ENCODE results near the gene RNF133. TPM values are rescaled to one million over a fixed set of nuclear protein-coding genes. Genes with fewer than 3 reads are reported as not detected.
"Not testable (repeated sequence)": the region's sequence is repeated elsewhere in the genome, so short reads cannot be mapped to it uniquely, and the experiment has no call there.

Gene RNF133
- total and polyA plus RNA-seq, 3 donors from 2014 or later: 11.1 to 53.6 (median 39.1) TPM

GRCh38 chr7:122686360-122686878, 12.5 kb downstream of the RNF133 start:
- no peak overlapping the region for H3K27ac ChIP-seq
- no peaks in the 10 kb centered on the region for H3K27me3 ChIP-seq
- TF ChIP-seq, protein P1, sequence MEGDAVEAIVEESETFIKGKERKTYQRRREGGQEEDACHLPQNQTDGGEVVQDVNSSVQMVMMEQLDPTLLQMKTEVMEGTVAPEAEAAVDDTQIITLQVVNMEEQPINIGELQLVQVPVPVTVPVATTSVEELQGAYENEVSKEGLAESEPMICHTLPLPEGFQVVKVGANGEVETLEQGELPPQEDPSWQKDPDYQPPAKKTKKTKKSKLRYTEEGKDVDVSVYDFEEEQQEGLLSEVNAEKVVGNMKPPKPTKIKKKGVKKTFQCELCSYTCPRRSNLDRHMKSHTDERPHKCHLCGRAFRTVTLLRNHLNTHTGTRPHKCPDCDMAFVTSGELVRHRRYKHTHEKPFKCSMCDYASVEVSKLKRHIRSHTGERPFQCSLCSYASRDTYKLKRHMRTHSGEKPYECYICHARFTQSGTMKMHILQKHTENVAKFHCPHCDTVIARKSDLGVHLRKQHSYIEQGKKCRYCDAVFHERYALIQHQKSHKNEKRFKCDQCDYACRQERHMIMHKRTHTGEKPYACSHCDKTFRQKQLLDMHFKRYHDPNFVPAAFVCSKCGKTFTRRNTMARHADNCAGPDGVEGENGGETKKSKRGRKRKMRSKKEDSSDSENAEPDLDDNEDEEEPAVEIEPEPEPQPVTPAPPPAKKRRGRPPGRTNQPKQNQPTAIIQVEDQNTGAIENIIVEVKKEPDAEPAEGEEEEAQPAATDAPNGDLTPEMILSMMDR (IDR thresholded peaks at IDR 0.05): no peak
- TF ChIP-seq POLR2A (IDR thresholded peaks at IDR 0.05): no peak
- no peaks in the 10 kb centered on the region for H3K9me3 ChIP-seq
- intact Hi-C loops (cut with DNase I; ENCODE audit: low total_unique reads): no loop called here
- H3K4me3 ChIP-seq: no peak overlapping the region
- 77 to 78% methylated on average over 10 of the region's 10 CpGs for WGBS, 2 donors
- no peaks in the 10 kb centered on the region for H3K36me3 ChIP-seq (ENCODE audit: low read depth, missing control alignments)
- DNase-seq: no peak
- H3K4me1 ChIP-seq: no peaks in the 10 kb centered on the region

- Histone ChIP-seq H3K4me3 (no peak overlapping the region), H3K9me3 (no peaks in the 10 kb centered on the region), H3K36me3 (ENCODE audit: low read depth, missing control alignments) (no peaks in the 10 kb centered on the region), H3K27me3 (no peaks in the 10 kb centered on the region), H3K4me1 (no peaks in the 10 kb centered on the region), H3K27ac (no peak overlapping the region)
- intact Hi-C loops (cut with DNase I; ENCODE audit: low total_unique reads): no loop called here
- TF ChIP-seq, protein P1 (IDR thresholded peaks at IDR 0.05): no peak
- TF ChIP-seq POLR2A (IDR thresholded peaks at IDR 0.05): no peak
- no peak for DNase-seq
- WGBS, 2 donors: 74 to 80% methylated on average over 2 of the region's 2 CpGs
These were observed 14.4 kb downstream of the RNF133 start for GRCh38 chr7:122684504-122684903.

- TF ChIP-seq, protein P1 (IDR thresholded peaks at IDR 0.05): no peak
- TF ChIP-seq POLR2A (IDR thresholded peaks at IDR 0.05): no peak
- DNase-seq: no peak
- intact Hi-C loops (cut with DNase I; ENCODE audit: low total_unique reads): no loop called here
- Histone ChIP-seq H3K27ac (no peak overlapping the region), H3K4me3 (no peak overlapping the region), H3K27me3 (no peaks in the 10 kb centered on the region), H3K4me1 (no peaks in the 10 kb centered on the region), H3K9me3 (no peaks in the 10 kb centered on the region), H3K36me3 (ENCODE audit: low read depth, missing control alignments) (no peaks in the 10 kb centered on the region)
- 76 to 78% methylated on average over 8 of the region's 8 CpGs for WGBS, 2 donors
These were observed 15.9 kb downstream of the RNF133 start for GRCh38 chr7:122682815-122683550.

DNA sequence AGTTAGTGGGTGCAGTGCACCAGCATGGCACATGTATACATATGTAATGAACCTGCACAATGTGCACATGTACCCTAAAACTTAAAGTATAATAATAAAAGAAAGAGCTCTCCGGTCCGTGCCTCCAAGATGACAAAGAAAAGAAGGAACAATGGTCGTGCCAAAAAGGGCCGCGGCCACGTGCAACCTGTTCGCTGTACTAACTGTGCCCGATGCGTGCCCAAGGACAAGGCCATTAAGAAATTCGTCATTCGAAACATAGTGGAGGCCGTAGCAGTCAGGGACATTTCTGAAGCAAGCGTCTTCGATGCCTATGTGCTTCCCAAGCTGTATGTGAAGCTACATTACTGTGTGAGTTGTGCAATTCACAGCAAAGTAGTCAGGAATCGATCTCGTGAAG, 17.7 kb downstream of the RNF133 start:
- H3K36me3 ChIP-seq (ENCODE audit: low read depth, missing control alignments); H3K4me1 ChIP-seq; H3K9me3 ChIP-seq; H3K4me3 ChIP-seq; intact Hi-C loops (cut with DNase I; ENCODE audit: low total_unique reads); H3K27ac ChIP-seq; H3K27me3 ChIP-seq; DNase-seq: not testable (repeated sequence)
- 94 to 95% methylated on average over 16 of the region's 16 CpGs for WGBS, 2 donors

- DNase-seq: no peak
- H3K27me3 ChIP-seq: no peaks in the 10 kb centered on the region
- TF ChIP-seq, protein P1 (IDR thresholded peaks at IDR 0.05): no peak
- no peak for TF ChIP-seq POLR2A (IDR thresholded peaks at IDR 0.05)
- H3K36me3 ChIP-seq (ENCODE audit: low read depth, missing control alignments): no peaks in the 10 kb centered on the region
- no peaks in the 10 kb centered on the region for H3K4me1 ChIP-seq
- intact Hi-C loops (cut with DNase I; ENCODE audit: low total_unique reads): no loop called here
- 79 to 81% methylated on average over 1 of the region's 1 CpG for WGBS, 2 donors
- H3K9me3 ChIP-seq: no peaks in the 10 kb centered on the region
- H3K27ac ChIP-seq: no peak overlapping the region
- H3K4me3 ChIP-seq: no peak overlapping the region
These were observed 19.1 kb downstream of the RNF133 start for GRCh38 chr7:122679813-122680212.

- DNase-seq; intact Hi-C loops (cut with DNase I; ENCODE audit: low total_unique reads); H3K27me3 ChIP-seq; H3K27ac ChIP-seq; H3K4me3 ChIP-seq; H3K36me3 ChIP-seq (ENCODE audit: low read depth, missing control alignments); H3K9me3 ChIP-seq; H3K4me1 ChIP-seq: not testable (repeated sequence)
- WGBS, 2 donors: 79 to 83% methylated on average over 9 of the region's 9 CpGs
These were observed 19.6 kb downstream of the RNF133 start for GRCh38 chr7:122679269-122679709.
